Measurements from ENCODE around the gene SLC25A33.
"Not testable (repeated sequence)": the region's sequence is repeated elsewhere in the genome, so short reads cannot be mapped to it uniquely, and the experiment has no call there.

Gene SLC25A33

GRCh38 chr1:9612162-9612845, 73.0 kb downstream of the SLC25A33 start:
- FAIRE-seq: no peak
- TF ChIP-seq POU2F2 (IDR thresholded peaks at IDR 0.05; ENCODE audit: low read depth, low read length): no peak
- TF ChIP-seq PAX5 (IDR thresholded peaks at IDR 0.05; ENCODE audit: insufficient read depth, low read length, severe bottlenecking): no peak
- TF ChIP-seq SPI1 (IDR thresholded peaks at IDR 0.05; ENCODE audit: low read depth, low read length): no peak
- TF ChIP-seq TAF1 (IDR thresholded peaks at IDR 0.05; ENCODE audit: low read depth, low read length): no peak
- TF ChIP-seq POLR2A (IDR thresholded peaks at IDR 0.05; ENCODE audit: low read depth, low read length): no peak
- no peak for TF ChIP-seq POLR2AphosphoS5 (IDR thresholded peaks at IDR 0.05; ENCODE audit: low read depth, low read length)
- no peak for DNase-seq (ENCODE audit: insufficient read length, low spot score)

- no peak for FAIRE-seq
- no peak for TF ChIP-seq POLR2A (IDR thresholded peaks at IDR 0.05; ENCODE audit: low read depth, low read length)
- no peak for DNase-seq (ENCODE audit: insufficient read length, low spot score)
These were observed 73.8 kb downstream of the SLC25A33 start for GRCh38 chr1:9612871-9613624.

GRCh38 chr1:9613625-9614299, 74.5 kb downstream of the SLC25A33 start:
- TF ChIP-seq TAF1 (IDR thresholded peaks at IDR 0.05; ENCODE audit: low read depth, low read length) (no peak), POLR2A (IDR thresholded peaks at IDR 0.05; ENCODE audit: low read depth, low read length) (no peak)
- no peak for FAIRE-seq
- no peak for DNase-seq (ENCODE audit: insufficient read length, low spot score)

- TF ChIP-seq SPI1 (IDR thresholded peaks at IDR 0.05; ENCODE audit: low read depth, low read length): no peak
- no peak for TF ChIP-seq POLR2A (IDR thresholded peaks at IDR 0.05; ENCODE audit: low read depth, low read length)
- TF ChIP-seq POLR2AphosphoS5 (IDR thresholded peaks at IDR 0.05; ENCODE audit: low read depth, low read length): no peak
- no peak for TF ChIP-seq PAX5 (IDR thresholded peaks at IDR 0.05; ENCODE audit: insufficient read depth, low read length, severe bottlenecking)
- TF ChIP-seq POU2F2 (IDR thresholded peaks at IDR 0.05; ENCODE audit: low read depth, low read length): no peak
- TF ChIP-seq TAF1 (IDR thresholded peaks at IDR 0.05; ENCODE audit: low read depth, low read length): no peak
- FAIRE-seq (peak; percentile 85), DNase-seq (ENCODE audit: insufficient read length, low spot score) (peak; percentile 79)
These were observed 76.2 kb downstream of the SLC25A33 start for GRCh38 chr1:9615316-9616063.

GRCh38 chr1:9618909-9619679, 79.8 kb downstream of the SLC25A33 start:
- FAIRE-seq (no peak), DNase-seq (ENCODE audit: insufficient read length, low spot score) (no peak)
- TF ChIP-seq TAF1 (IDR thresholded peaks at IDR 0.05; ENCODE audit: low read depth, low read length) (no peak), POLR2AphosphoS5 (IDR thresholded peaks at IDR 0.05; ENCODE audit: low read depth, low read length) (no peak), POU2F2 (IDR thresholded peaks at IDR 0.05; ENCODE audit: low read depth, low read length) (no peak), SPI1 (IDR thresholded peaks at IDR 0.05; ENCODE audit: low read depth, low read length) (no peak), PAX5 (IDR thresholded peaks at IDR 0.05; ENCODE audit: insufficient read depth, low read length, severe bottlenecking) (no peak), POLR2A (IDR thresholded peaks at IDR 0.05; ENCODE audit: low read depth, low read length) (no peak)

GRCh38 chr1:9621032-9621431, 81.8 kb downstream of the SLC25A33 start:
- TF ChIP-seq POU2F2 (IDR thresholded peaks at IDR 0.05; ENCODE audit: low read depth, low read length) (no peak), SPI1 (IDR thresholded peaks at IDR 0.05; ENCODE audit: low read depth, low read length) (no peak), TAF1 (IDR thresholded peaks at IDR 0.05; ENCODE audit: low read depth, low read length) (no peak)
- DNase-seq (ENCODE audit: insufficient read length, low spot score) (no peak), FAIRE-seq (no peak)

GRCh38 chr1:9624081-9624480, 84.8 kb downstream of the SLC25A33 start:
- TF ChIP-seq SPI1 (IDR thresholded peaks at IDR 0.05; ENCODE audit: low read depth, low read length): no peak
- TF ChIP-seq POU2F2 (IDR thresholded peaks at IDR 0.05; ENCODE audit: low read depth, low read length): no peak
- TF ChIP-seq TAF1 (IDR thresholded peaks at IDR 0.05; ENCODE audit: low read depth, low read length): no peak
- no peak for TF ChIP-seq POLR2A (IDR thresholded peaks at IDR 0.05; ENCODE audit: low read depth, low read length)
- TF ChIP-seq POLR2AphosphoS5 (IDR thresholded peaks at IDR 0.05; ENCODE audit: low read depth, low read length): no peak
- no peak for TF ChIP-seq PAX5 (IDR thresholded peaks at IDR 0.05; ENCODE audit: insufficient read depth, low read length, severe bottlenecking)
- FAIRE-seq (no peak), DNase-seq (ENCODE audit: insufficient read length, low spot score) (no peak)

GRCh38 chr1:9625030-9625429, 85.8 kb downstream of the SLC25A33 start:
- FAIRE-seq: peak; percentile 5
- not testable (repeated sequence) for DNase-seq (ENCODE audit: insufficient read length, low spot score)

GRCh38 chr1:9626201-9626608, 86.9 kb downstream of the SLC25A33 start:
- FAIRE-seq: no peak
- no peak for DNase-seq (ENCODE audit: insufficient read length, low spot score)
- TF ChIP-seq PAX5 (IDR thresholded peaks at IDR 0.05; ENCODE audit: insufficient read depth, low read length, severe bottlenecking): peak; percentile 9
- TF ChIP-seq SPI1 (IDR thresholded peaks at IDR 0.05; ENCODE audit: low read depth, low read length): peak; percentile 95
- TF ChIP-seq POLR2A (IDR thresholded peaks at IDR 0.05; ENCODE audit: low read depth, low read length): no peak; the same call in 1 of the 2 replicates
- TF ChIP-seq POLR2AphosphoS5 (IDR thresholded peaks at IDR 0.05; ENCODE audit: low read depth, low read length): peak; percentile 33; the same call in 1 of the 2 replicates
- peak; percentile 84; the same call in 1 of the 2 replicates for TF ChIP-seq POU2F2 (IDR thresholded peaks at IDR 0.05; ENCODE audit: low read depth, low read length)

Measured in GM12891 (cell line).